Measurements from ENCODE around the gene TJP3.

TJP3 gene

GRCh38 chr19:3782903-3783302 is 74.7 kb downstream of the TJP3 start:
- ChIA-PET POLR2A (ENCODE audit: low non-redundant PET) (no interaction called here), CTCF (interaction anchor here (0.6 kb wide), 1 partner anchor 58 kb away, joined by 4 read pairs; no protein-coding TSS in a partner anchor)

GRCh38 chr19:3783660-3784584 is 75.7 kb downstream of the TJP3 start:
- CTCF ChIA-PET, result interaction anchor here (0.5 to 0.8 kb wide), 2 partner anchors 12 to 65 kb away, joined by 3 read pairs; no protein-coding TSS in a partner anchor
- POLR2A ChIA-PET (ENCODE audit: low non-redundant PET), result interaction anchor here (0.7 kb wide), 1 partner anchor 94 kb away, joined by 3 read pairs; no protein-coding TSS in a partner anchor

More at GRCh38 chr19:3782903-3783302, 74.7 kb downstream of the TJP3 start:
- no peak overlapping the region for H3K27ac ChIP-seq
- DNase-seq (ENCODE audit: low spot score), result no peak
- no peak for TF ChIP-seq CTCF (conservative IDR thresholded peaks at IDR 0.05; ENCODE audit: low read depth)

GRCh38 chr19:3784607-3785450 is 76.6 kb downstream of the TJP3 start:
- POLR2A ChIA-PET (ENCODE audit: low non-redundant PET), result no interaction called here
- DNase-seq (ENCODE audit: low spot score), result peak; percentile 64
- no peak for TF ChIP-seq CTCF (conservative IDR thresholded peaks at IDR 0.05; ENCODE audit: low read depth)
- CTCF ChIA-PET, result no interaction called here
- H3K27ac ChIP-seq, result no peak overlapping the region

More at GRCh38 chr19:3783660-3784584, 75.7 kb downstream of the TJP3 start:
- peak; percentile 18 for DNase-seq (ENCODE audit: low spot score)
- no peak overlapping the region for H3K27ac ChIP-seq
- no peak for TF ChIP-seq CTCF (conservative IDR thresholded peaks at IDR 0.05; ENCODE audit: low read depth)

GRCh38 chr19:3785451-3785937 is 77.3 kb downstream of the TJP3 start:
- no peak for TF ChIP-seq CTCF (conservative IDR thresholded peaks at IDR 0.05; ENCODE audit: low read depth)
- ChIA-PET CTCF (no interaction called here), POLR2A (ENCODE audit: low non-redundant PET) (no interaction called here)
- DNase-seq (ENCODE audit: low spot score), result no peak
- H3K27ac ChIP-seq, result no peak overlapping the region

GRCh38 chr19:3785938-3786824 is 78.0 kb downstream of the TJP3 start, which contains the start of gene MATK:
Gene MATK, minus strand, starts transcription at chr19:3786381. Its CDS starts 1,246 bp downstream, at chr19:3785135.
- DNase-seq (ENCODE audit: low spot score), result peak; percentile 21
- ChIA-PET CTCF (no interaction called here), POLR2A (ENCODE audit: low non-redundant PET) (no interaction called here)
- TF ChIP-seq CTCF (conservative IDR thresholded peaks at IDR 0.05; ENCODE audit: low read depth), result no peak
- H3K27ac ChIP-seq, result no peak within 1 kb of the TSS
